ENCODE results near the gene SNX24.

The SNX24 gene

DNA sequence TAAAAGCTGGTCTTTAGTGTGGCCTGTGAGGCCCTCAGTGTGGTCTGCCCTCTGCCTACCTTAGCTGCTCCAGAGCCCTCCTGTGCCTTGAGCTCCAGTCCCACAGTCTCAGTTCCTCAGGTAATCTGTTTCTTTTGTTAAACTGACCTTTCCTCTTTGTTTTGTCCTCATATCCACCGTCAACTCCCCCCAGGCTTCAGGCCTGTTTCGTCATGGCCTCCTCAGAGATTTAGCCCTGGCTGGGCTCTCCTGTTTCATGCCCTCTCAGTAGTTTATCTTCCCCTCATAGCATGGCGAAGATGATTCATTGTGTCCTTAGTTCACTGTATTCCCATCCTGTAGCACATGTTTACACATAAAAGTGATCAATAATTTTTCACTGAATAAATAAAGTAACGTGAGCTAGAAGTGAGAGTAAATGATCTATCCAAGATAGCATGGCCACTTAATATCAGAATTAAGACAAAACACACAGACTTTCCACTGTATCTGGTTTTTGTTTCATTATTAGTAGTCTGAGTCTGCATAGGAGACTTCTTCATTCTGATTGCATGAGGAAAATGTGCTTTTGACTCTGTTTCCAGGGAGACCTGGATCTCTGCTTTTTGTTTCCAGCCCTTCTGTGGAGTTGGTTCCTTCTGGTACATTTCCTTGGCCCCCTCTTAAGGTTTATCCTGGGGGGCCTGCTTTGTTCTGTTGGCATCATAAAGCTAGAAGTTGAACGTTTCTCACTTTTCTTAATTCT, 70.5 kb downstream of the SNX24 start:
- TF ChIP-seq, protein P1, sequence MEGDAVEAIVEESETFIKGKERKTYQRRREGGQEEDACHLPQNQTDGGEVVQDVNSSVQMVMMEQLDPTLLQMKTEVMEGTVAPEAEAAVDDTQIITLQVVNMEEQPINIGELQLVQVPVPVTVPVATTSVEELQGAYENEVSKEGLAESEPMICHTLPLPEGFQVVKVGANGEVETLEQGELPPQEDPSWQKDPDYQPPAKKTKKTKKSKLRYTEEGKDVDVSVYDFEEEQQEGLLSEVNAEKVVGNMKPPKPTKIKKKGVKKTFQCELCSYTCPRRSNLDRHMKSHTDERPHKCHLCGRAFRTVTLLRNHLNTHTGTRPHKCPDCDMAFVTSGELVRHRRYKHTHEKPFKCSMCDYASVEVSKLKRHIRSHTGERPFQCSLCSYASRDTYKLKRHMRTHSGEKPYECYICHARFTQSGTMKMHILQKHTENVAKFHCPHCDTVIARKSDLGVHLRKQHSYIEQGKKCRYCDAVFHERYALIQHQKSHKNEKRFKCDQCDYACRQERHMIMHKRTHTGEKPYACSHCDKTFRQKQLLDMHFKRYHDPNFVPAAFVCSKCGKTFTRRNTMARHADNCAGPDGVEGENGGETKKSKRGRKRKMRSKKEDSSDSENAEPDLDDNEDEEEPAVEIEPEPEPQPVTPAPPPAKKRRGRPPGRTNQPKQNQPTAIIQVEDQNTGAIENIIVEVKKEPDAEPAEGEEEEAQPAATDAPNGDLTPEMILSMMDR (conservative IDR thresholded peaks at IDR 0.05; ENCODE audit: low read length) = no peak
- no peak for DNase-seq (ENCODE audit: low read depth)
- no peak overlapping the region for H3K4me3 ChIP-seq (ENCODE audit: low read length)

DNA sequence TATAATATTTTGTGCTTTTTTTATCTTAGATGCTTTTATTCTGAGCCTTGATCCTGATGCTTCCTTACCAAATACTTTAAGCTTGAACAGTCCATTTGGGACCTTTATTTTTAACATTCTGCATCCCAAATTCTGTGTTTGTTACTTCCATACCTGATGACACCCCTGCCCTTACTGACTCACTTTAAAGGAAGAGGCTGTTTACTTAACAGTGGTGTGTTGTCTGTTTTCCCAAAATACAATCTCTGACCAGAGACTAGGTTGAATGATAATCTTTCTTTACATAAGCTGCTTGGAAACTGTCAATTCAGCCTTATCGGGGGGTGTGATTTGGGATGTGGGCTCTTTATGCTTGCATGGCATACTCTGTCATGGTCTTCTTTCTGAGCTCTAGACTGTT, 71.1 kb downstream of the SNX24 start:
- no peak overlapping the region for H3K4me3 ChIP-seq (ENCODE audit: low read length)
- TF ChIP-seq, protein P1 (conservative IDR thresholded peaks at IDR 0.05; ENCODE audit: low read length) = no peak
- DNase-seq (ENCODE audit: low read depth) = no peak

DNA sequence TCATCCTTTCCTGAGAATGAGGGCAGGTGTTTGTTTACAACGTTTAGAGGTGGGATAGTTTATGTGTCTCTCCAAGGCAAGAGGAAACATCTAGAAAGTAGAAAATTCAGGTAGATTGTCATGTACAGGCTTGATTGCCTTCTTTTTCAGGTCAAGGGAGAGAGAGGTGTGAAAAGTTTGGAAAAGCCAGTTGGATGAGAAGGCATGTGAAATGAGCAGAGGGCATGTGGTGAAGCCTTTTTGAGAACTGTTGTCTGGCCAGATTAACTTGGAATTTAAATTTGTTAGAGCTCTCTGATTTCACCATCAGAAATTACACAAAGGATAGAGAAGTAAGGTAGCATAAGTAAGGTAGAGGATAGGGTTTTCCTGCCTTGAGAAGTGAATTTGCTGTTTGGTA, 74.6 kb downstream of the SNX24 start:
- DNase-seq (ENCODE audit: low read depth) = no peak
- TF ChIP-seq, protein P1 (conservative IDR thresholded peaks at IDR 0.05; ENCODE audit: low read length) = no peak
- no peak overlapping the region for H3K4me3 ChIP-seq (ENCODE audit: low read length)

DNA sequence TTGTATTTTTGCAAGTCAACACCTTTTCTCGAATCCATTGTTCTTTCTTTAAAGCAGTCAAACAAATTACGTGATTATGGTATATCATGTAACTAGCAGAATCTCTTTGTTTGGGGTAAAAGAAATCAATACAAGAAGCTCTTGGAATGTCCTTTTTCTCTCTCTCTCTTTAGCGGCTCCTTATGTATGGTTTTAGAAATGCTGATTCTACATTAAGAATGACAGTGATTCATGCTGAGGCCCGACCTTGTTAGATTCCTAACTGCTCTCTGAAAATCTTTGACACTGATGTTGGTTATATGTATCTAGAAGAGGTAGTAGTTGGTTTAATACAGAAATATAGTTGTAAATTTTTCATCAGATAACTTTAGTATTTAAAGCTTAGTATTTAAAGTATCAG, 76.4 kb downstream of the SNX24 start:
- H3K4me3 ChIP-seq (ENCODE audit: low read length) = no peak overlapping the region
- TF ChIP-seq, protein P1 (conservative IDR thresholded peaks at IDR 0.05; ENCODE audit: low read length) = no peak
- DNase-seq (ENCODE audit: low read depth) = peak; percentile 5

DNA sequence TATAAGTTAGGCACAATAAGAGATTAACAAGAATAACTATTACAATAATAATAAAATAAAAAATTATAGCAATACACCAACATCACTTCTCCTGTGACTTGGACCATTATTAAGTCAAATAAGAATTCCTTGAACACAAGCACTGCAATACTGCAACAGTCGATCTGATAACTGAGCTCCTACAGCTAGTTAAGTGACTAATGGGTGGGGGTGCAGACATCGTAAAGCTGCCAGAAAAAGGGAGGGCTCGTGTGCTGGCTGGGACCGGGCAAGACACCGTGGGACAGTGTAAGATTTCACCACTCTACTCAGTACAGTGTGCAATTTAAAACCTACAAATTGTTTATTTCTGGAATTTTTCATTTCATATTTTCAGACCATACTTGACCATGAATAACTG, 78.8 kb downstream of the SNX24 start:
- H3K4me3 ChIP-seq (ENCODE audit: low read length) = no peak overlapping the region
- TF ChIP-seq, protein P1 (conservative IDR thresholded peaks at IDR 0.05; ENCODE audit: low read length) = no peak
- peak; percentile 41 for DNase-seq (ENCODE audit: low read depth)

DNA sequence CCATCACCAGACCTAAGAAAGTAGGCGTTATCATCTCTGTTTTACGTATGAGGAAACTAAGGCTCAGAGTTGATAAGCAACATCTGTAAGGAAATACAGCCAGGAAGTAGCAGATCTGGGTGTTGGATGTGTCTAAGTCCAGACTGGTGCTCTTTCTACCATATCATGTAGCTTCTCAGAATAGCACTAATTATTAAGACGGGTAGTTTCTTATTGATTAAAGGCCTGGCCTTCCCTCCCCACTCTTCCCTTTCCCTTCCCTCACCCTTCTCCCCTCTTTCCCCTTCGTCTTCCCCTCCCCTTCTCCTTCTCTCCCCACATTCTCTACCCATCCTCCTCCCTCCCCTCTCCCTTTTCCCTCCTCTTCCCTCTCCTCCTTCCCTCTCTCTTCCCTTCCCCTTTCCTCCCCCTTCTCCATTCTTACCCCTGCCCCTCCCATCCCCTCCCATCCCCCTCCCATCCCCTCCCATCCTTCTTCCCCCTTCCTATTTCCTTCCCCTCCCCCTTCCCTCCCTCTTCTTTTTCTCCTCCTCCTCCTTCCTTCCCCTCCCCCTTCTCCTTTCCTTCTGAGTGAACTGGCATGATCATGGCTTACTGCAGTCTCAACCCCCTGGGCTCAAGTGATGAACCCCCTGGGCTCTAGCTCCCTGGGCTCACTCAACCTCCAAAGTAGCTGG, 79.4 kb downstream of the SNX24 start:
- DNase-seq (ENCODE audit: low read depth) = no peak
- TF ChIP-seq, protein P1 (conservative IDR thresholded peaks at IDR 0.05; ENCODE audit: low read length) = no peak
- no peak overlapping the region for H3K4me3 ChIP-seq (ENCODE audit: low read length)

DNA sequence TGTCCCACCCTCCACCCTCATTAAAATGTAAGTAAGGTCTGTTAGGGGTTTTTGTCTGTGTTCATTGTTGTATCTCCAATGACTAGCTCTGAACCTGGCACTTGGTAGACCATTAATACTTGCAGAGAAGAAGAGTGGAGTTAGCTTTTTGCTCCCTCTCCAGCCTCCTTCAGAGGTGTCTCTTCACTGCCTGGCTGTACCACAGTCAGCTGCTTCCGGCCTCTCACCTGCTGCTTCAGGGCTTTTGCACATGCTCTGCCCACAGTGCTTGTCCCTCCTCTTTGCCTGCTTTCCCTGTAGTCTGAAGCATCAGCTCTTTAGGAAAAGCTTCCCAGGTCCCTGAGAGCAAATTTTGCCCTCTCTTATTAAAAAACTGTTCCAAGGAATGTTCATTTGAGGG, 83.6 kb downstream of the SNX24 start:
- TF ChIP-seq, protein P1 (conservative IDR thresholded peaks at IDR 0.05; ENCODE audit: low read length) = no peak
- H3K4me3 ChIP-seq (ENCODE audit: low read length) = no peak overlapping the region
- DNase-seq (ENCODE audit: low read depth) = no peak

Data from AG10803 (cell line).